NCI-H128 (cell line): ENCODE results near the gene STN1.

Experiments
- DNase-seq: peaks from one replicate; lab custom pipeline; 2025; ENCODE audit not compliant: unreplicated experiment; lab: John Stamatoyannopoulos, UW

STN1 gene

GRCh38 chr10:103918053-103918846 lies at the start of gene STN1:
TSS of gene STN1 (minus strand) at chr10:103918184. CDS start at chr10:103917594, 590 bp downstream.
- peak; percentile 59 for DNase-seq

GRCh38 chr10:103967448-103968071 lies 49.6 kb upstream of the STN1 start:
- no peak for DNase-seq

- peak; percentile 76 for DNase-seq
These were observed 48.9 kb upstream of the STN1 start, which contains the start of gene SLK for GRCh38 chr10:103966671-103967447. TSS of gene SLK (plus strand) at chr10:103967140. CDS start at chr10:103967746, 606 bp downstream.

- DNase-seq: no peak
These were observed 42.1 kb upstream of the STN1 start for GRCh38 chr10:103960103-103960502.

GRCh38 chr10:103958996-103959395 lies 41.0 kb upstream of the STN1 start:
- DNase-seq: no peak

- DNase-seq: no peak
These were observed 36.6 kb upstream of the STN1 start for GRCh38 chr10:103954543-103954942.

GRCh38 chr10:103951942-103952341 lies 34.0 kb upstream of the STN1 start:
- no peak for DNase-seq

GRCh38 chr10:103951183-103951582 lies 33.2 kb upstream of the STN1 start:
- no peak for DNase-seq

GRCh38 chr10:103949728-103950127 lies 31.7 kb upstream of the STN1 start:
- DNase-seq: no peak

GRCh38 chr10:103947799-103948516 lies 30.0 kb upstream of the STN1 start:
- DNase-seq: no peak

GRCh38 chr10:103942866-103943265 lies 24.9 kb upstream of the STN1 start:
- DNase-seq: no peak

GRCh38 chr10:103941801-103942200 lies 23.8 kb upstream of the STN1 start:
- DNase-seq: no peak

- DNase-seq: no peak
These were observed 21.5 kb upstream of the STN1 start for GRCh38 chr10:103939522-103939921.

- DNase-seq: no peak
These were observed 18.0 kb upstream of the STN1 start for GRCh38 chr10:103936022-103936421.

GRCh38 chr10:103934308-103934707 lies 16.3 kb upstream of the STN1 start:
- no peak for DNase-seq

GRCh38 chr10:103933557-103934121 lies 15.7 kb upstream of the STN1 start:
- no peak for DNase-seq

GRCh38 chr10:103932971-103933370 lies 15.0 kb upstream of the STN1 start:
- no peak for DNase-seq

GRCh38 chr10:103932271-103932670 lies 14.3 kb upstream of the STN1 start:
- DNase-seq: no peak

- no peak for DNase-seq
These were observed 13.6 kb upstream of the STN1 start for GRCh38 chr10:103931603-103932002.

- DNase-seq: no peak
These were observed 12.9 kb upstream of the STN1 start for GRCh38 chr10:103930881-103931280.

GRCh38 chr10:103930449-103930848 lies 12.5 kb upstream of the STN1 start:
- no peak for DNase-seq
